Measurements from ENCODE around the gene IGF2R. TPM values are rescaled to one million over a fixed set of nuclear protein-coding genes. Genes with fewer than 3 reads are reported as not detected.
A peak's percentile ranks its signal among the peaks of the same experiment; 100 is the strongest.

Gene IGF2R
- total RNA-seq, 4 donors from 2014 or later = 56.6 to 134 (median 108) TPM

DNA sequence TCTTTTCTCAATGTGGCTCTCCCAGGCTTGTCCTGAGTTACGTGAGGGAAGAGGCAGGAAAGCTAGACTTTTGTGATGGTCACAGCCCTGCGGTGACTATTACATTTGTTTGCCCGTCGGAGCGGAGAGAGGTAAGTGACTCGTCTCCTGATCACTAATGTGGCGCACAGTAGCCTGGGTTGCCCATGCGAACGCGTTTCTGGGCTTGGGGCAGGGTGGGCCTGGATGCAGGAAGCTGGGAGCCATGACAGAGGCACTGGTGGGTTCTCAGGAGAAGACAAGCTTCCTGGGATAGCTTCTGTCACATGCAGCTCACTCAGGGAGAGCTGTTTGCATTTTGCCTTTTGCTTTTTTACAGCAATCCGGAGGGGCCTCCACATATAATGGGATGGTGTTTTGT is 60.6 kb downstream of the IGF2R start:
- TF ChIP-seq, protein P1, sequence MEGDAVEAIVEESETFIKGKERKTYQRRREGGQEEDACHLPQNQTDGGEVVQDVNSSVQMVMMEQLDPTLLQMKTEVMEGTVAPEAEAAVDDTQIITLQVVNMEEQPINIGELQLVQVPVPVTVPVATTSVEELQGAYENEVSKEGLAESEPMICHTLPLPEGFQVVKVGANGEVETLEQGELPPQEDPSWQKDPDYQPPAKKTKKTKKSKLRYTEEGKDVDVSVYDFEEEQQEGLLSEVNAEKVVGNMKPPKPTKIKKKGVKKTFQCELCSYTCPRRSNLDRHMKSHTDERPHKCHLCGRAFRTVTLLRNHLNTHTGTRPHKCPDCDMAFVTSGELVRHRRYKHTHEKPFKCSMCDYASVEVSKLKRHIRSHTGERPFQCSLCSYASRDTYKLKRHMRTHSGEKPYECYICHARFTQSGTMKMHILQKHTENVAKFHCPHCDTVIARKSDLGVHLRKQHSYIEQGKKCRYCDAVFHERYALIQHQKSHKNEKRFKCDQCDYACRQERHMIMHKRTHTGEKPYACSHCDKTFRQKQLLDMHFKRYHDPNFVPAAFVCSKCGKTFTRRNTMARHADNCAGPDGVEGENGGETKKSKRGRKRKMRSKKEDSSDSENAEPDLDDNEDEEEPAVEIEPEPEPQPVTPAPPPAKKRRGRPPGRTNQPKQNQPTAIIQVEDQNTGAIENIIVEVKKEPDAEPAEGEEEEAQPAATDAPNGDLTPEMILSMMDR (IDR thresholded peaks at IDR 0.05 in 4 of 5, conservative IDR thresholded peaks at IDR 0.05 in 1 of 5) = no peak
- no peak for TF ChIP-seq POLR2A (IDR thresholded peaks at IDR 0.05)
- intact Hi-C loops (cut with DNase I; ENCODE audit: low total_unique reads) (no loop called here), in situ Hi-C loops (cut with MboI; ENCODE audit: low sequenced_read_pairs in 4 of 4) (loop anchor here in 1 of 4 donors (25.0 kb wide), 1 partner anchor 167 kb away; no protein-coding TSS in a partner anchor)
- Histone ChIP-seq H3K36me3 (peaks cover 0 to 50% of the 10 kb centered on the region in 2 donors), H3K9me3 (no peaks in the 10 kb centered on the region), H3K4me1 (peaks cover 34 to 46% of the 10 kb centered on the region in 2 donors), H3K4me3 (no peak overlapping the region), H3K27ac (peak overlapping the region; percentile 80 to 83 (median 81)), H3K27me3 (no peaks in the 10 kb centered on the region)
- DNase-seq (no peak), ATAC-seq (no peak)

DNA sequence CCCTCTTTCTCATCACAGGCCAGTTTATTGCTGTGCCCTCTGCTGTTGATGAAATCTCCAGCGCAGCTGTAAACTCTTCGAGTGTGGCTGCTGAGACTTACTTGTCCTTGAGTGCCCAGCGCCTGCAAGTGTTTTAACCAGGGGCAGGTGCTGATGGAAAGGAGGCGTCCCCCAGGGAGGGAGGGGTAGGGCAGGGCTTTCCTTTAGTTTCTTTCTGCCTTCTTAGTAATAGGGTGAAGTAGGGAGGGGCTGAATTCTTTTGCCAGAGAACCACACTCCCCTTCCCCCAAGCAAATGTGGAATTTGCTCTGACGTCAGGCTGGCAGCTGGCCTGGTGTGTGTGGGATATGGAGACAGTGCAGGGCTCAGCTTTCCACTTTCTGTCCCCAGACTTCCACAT is 61.2 kb downstream of the IGF2R start:
- intact Hi-C loops (cut with DNase I; ENCODE audit: low total_unique reads) = no loop called here

GRCh38 chr6:160031442-160031841 is 62.6 kb downstream of the IGF2R start:
- H3K27me3 ChIP-seq = no peaks in the 10 kb centered on the region
- in situ Hi-C loops (cut with MboI; ENCODE audit: low sequenced_read_pairs in 4 of 4) = loop anchor here in 2 of 4 donors (10.0 to 25.0 kb wide), 2 partner anchors 47 to 169 kb away; no protein-coding TSS in a partner anchor
- ATAC-seq (no peak), DNase-seq (no peak)
- H3K4me1 ChIP-seq = peaks cover 39 to 45% of the 10 kb centered on the region in 2 donors
- H3K36me3 ChIP-seq = peaks cover 0 to 54% of the 10 kb centered on the region in 2 donors
- intact Hi-C loops (cut with DNase I; ENCODE audit: low total_unique reads) = no loop called here
- no peak overlapping the region for H3K4me3 ChIP-seq
- H3K9me3 ChIP-seq = no peaks in the 10 kb centered on the region
- no peak for TF ChIP-seq POLR2A (IDR thresholded peaks at IDR 0.05)
- TF ChIP-seq, protein P1 (IDR thresholded peaks at IDR 0.05 in 4 of 5, conservative IDR thresholded peaks at IDR 0.05 in 1 of 5) = no peak
- H3K27ac ChIP-seq = peak overlapping the region; percentile 80 to 83 (median 81)

More for the DNA sequence above, 61.2 kb downstream of the IGF2R start:
- TF ChIP-seq POLR2A (IDR thresholded peaks at IDR 0.05) = peak; percentile 4 to 36
- TF ChIP-seq, protein P1 (IDR thresholded peaks at IDR 0.05 in 4 of 5, conservative IDR thresholded peaks at IDR 0.05 in 1 of 5) = peak in 2 of 5 experiments; percentile 16 to 18
- Histone ChIP-seq H3K27ac (peak overlapping the region; percentile 80 to 83 (median 81)), H3K9me3 (no peaks in the 10 kb centered on the region), H3K27me3 (no peaks in the 10 kb centered on the region), H3K4me1 (peaks cover 34 to 42% of the 10 kb centered on the region in 2 donors), H3K36me3 (peaks cover 0 to 52% of the 10 kb centered on the region in 2 donors), H3K4me3 (no peak overlapping the region)
- peak; percentile 88 to 93 for ATAC-seq
- peak; percentile 77 to 89 for DNase-seq
- in situ Hi-C loops (cut with MboI; ENCODE audit: low sequenced_read_pairs in 4 of 4) = loop anchor here in 2 of 4 donors (10.0 to 25.0 kb wide), 2 partner anchors 45 to 168 kb away; no protein-coding TSS in a partner anchor

- no peak for ATAC-seq
- DNase-seq = no peak
- TF ChIP-seq, protein P1 (IDR thresholded peaks at IDR 0.05 in 4 of 5, conservative IDR thresholded peaks at IDR 0.05 in 1 of 5) = no peak
- TF ChIP-seq POLR2A (IDR thresholded peaks at IDR 0.05) = no peak
- peaks cover 38 to 45% of the 10 kb centered on the region in 2 donors for H3K4me1 ChIP-seq
- H3K27ac ChIP-seq = peak overlapping the region; percentile 80 to 83 (median 81)
- intact Hi-C loops (cut with DNase I; ENCODE audit: low total_unique reads) (no loop called here), in situ Hi-C loops (cut with MboI; ENCODE audit: low sequenced_read_pairs in 4 of 4) (loop anchor here in 2 of 4 donors (10.0 to 25.0 kb wide), 2 partner anchors 47 to 170 kb away; no protein-coding TSS in a partner anchor)
- H3K36me3 ChIP-seq = peaks cover 0 to 50% of the 10 kb centered on the region in 2 donors
- H3K27me3 ChIP-seq = no peaks in the 10 kb centered on the region
- no peaks in the 10 kb centered on the region for H3K9me3 ChIP-seq
- H3K4me3 ChIP-seq = no peak overlapping the region
These were observed 63.0 kb downstream of the IGF2R start for GRCh38 chr6:160031871-160032270.

All from gastrocnemius medialis (tissue), 4 donors.